KMS-11 (cell line): Measurements from ENCODE around the gene ZDHHC8.

Source experiments
- H2AFZ ChIP-seq: fragments of 200-600 bp; sonication (generic); 2 replicates; pipeline ENCODE4 v1.6.1; 2016; ENCODE audit warnings: antibody characterized with exemption, mixed run types, low read depth
- H3K27ac ChIP-seq: fragments of 200-600 bp; sonication (generic); 2 replicates; pipeline ENCODE4 v1.6.1; 2016; ENCODE audit warnings: mild to moderate bottlenecking, mixed run types
- H3K27me3 ChIP-seq: fragments of 200-600 bp; sonication (generic); 2 replicates; pipeline ENCODE4 v1.6.1; 2017; ENCODE audit warnings: mild to moderate bottlenecking, low read depth, mixed run types, moderate library complexity; ENCODE audit not compliant: insufficient read depth
- H3K36me3 ChIP-seq: fragments of 200-600 bp; sonication (generic); 2 replicates; pipeline ENCODE4 v1.6.1; 2017; ENCODE audit warnings: mild to moderate bottlenecking, mixed run types; ENCODE audit not compliant: insufficient read depth
- H3K4me1 ChIP-seq: fragments of 200-600 bp; sonication (generic); 2 replicates; pipeline ENCODE4 v1.6.1; 2016; ENCODE audit warnings: mild to moderate bottlenecking, low read depth, mixed run types; ENCODE audit not compliant: poor library complexity, severe bottlenecking
- H3K4me2 ChIP-seq: fragments of 200-600 bp; sonication (generic); 2 replicates; pipeline ENCODE4 v1.7.0; 2016; ENCODE audit warnings: mild to moderate bottlenecking, mixed run types
- H3K4me3 ChIP-seq: fragments of 200-600 bp; sonication (generic); IDR thresholded peaks from 2 replicates; pipeline ENCODE4 v1.6.1; 2017; ENCODE audit warnings: low read depth, low read length, mixed read lengths; ENCODE audit not compliant: insufficient read depth
- H3K79me2 ChIP-seq: fragments of 200-600 bp; sonication (generic); 2 replicates; pipeline ENCODE4 v1.6.1; 2016; ENCODE audit warnings: low read depth, mixed run types; ENCODE audit not compliant: insufficient read depth
- H3K9ac ChIP-seq: fragments of 200-600 bp; sonication (generic); 2 replicates; pipeline ENCODE4 v1.6.1; 2016; ENCODE audit warnings: mild to moderate bottlenecking, mixed run types
- H4K20me1 ChIP-seq: fragments of 200-600 bp; sonication (generic); 2 replicates; pipeline ENCODE4 v1.6.1; 2016; ENCODE audit warnings: mild to moderate bottlenecking, mixed run types; ENCODE audit not compliant: insufficient read depth
- CTCF ChIP-seq: fragments of 200-600 bp; sonication (generic); conservative IDR thresholded peaks from 2 replicates; pipeline ENCODE4 v1.6.1; 2017; ENCODE audit warnings: low read depth, mild to moderate bottlenecking, antibody characterized with exemption, low read length, moderate library complexity, mixed read lengths

The ZDHHC8 gene

DNA sequence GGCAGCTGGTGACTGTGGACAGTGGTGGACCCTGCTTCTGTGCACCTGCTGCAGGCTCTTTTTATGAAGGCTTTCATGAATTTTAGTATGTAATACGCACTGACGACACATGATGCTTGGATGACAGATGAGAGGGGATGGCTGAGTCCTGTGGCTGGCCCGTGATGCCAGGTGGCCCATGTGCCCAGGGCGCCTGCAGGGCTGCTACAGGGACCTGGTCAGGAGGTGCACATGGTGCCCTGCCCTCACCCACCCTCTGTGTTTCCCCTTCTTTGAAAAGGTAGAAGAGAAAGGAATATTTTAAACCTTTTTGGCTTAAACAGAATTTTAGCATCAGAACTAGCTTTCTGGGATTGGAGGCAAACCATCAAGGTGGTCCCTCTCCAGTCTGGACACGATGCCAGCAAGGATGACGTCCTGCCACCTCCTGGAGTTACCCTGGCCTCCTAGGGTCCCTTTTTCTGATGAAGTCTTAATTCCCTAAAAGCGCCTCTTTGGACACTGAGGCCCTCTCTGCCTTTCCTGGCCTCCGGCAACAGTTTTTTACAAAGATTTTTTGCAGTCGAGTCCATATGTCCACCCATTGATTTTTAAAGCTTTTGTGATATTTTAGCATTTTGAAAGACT lies 21.1 kb upstream of the ZDHHC8 start:
- no peak overlapping the region; the same call in 1 of the 2 replicates for H3K27ac ChIP-seq
- no peak overlapping the region for H3K9ac ChIP-seq
- H3K4me3 ChIP-seq, result no peak overlapping the region
- H3K27me3 ChIP-seq, result no peaks in the 10 kb centered on the region
- no peaks in the 10 kb centered on the region for H3K4me1 ChIP-seq
- no peaks in the 10 kb centered on the region for H3K36me3 ChIP-seq
- peaks cover 8% of the 10 kb centered on the region; the same call in 1 of the 2 replicates for H3K79me2 ChIP-seq
- no peak for TF ChIP-seq CTCF
- no peak overlapping the region for H2AFZ ChIP-seq
- H3K4me2 ChIP-seq, result no peak overlapping the region
- no peaks in the 10 kb centered on the region for H4K20me1 ChIP-seq

DNA sequence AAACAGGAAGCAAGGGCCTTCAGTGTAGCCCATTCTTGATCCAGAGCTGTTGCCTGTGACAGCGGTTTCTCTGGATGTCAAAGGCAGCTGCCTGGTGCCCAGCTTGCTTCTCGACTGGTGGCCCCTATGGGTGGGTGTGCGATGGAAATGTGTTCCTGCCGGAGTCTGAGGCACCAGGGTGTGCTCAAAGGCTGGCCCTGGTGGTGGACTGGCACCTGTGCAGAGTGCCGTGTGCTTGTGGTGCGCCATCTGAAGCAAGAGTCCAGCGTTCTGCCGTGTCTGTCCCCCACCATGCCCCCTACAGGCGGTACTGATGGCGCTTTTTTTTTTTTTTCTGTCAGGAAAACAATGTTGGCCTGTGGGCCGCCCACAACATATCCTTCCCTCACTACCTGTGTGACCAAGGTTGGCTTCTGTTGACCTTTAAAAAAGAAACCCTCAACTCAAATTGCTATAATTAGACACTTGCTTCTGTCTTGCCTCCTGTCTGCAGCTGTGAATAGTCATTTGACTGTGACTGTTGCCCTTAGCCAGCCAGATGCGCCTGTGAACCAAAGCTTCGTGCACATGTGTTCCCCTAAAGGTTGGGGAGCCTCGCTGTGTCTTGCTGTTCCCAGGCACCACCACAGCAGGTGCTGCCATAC lies 20.4 kb upstream of the ZDHHC8 start:
- H3K27ac ChIP-seq, result no peak overlapping the region; the same call in 1 of the 2 replicates

GRCh38 chr22:20111689-20112622 lies 19.6 kb upstream of the ZDHHC8 start:
- Histone ChIP-seq H4K20me1 (no peaks in the 10 kb centered on the region), H3K4me2 (no peak overlapping the region), H2AFZ (no peak overlapping the region), H3K36me3 (no peaks in the 10 kb centered on the region), H3K4me3 (no peak overlapping the region), H3K79me2 (peaks cover 23% of the 10 kb centered on the region), H3K27ac (peak overlapping the region; percentile 16; the same call in 1 of the 2 replicates), H3K9ac (no peak overlapping the region; the same call in 1 of the 2 replicates), H3K27me3 (no peaks in the 10 kb centered on the region), H3K4me1 (peaks cover 8% of the 10 kb centered on the region)
- TF ChIP-seq CTCF, result no peak

More for the DNA sequence above, 20.4 kb upstream of the ZDHHC8 start:
- Histone ChIP-seq H3K27me3 (no peaks in the 10 kb centered on the region), H2AFZ (no peak overlapping the region), H3K4me2 (no peak overlapping the region), H3K36me3 (no peaks in the 10 kb centered on the region), H3K4me1 (peaks cover 7% of the 10 kb centered on the region), H3K9ac (no peak overlapping the region), H4K20me1 (no peaks in the 10 kb centered on the region), H3K79me2 (peaks cover 15% of the 10 kb centered on the region), H3K4me3 (no peak overlapping the region)
- peak; percentile 58 for TF ChIP-seq CTCF

GRCh38 chr22:20112623-20113511 lies 18.7 kb upstream of the ZDHHC8 start:
- Histone ChIP-seq H3K27me3 (no peaks in the 10 kb centered on the region), H3K79me2 (peaks cover 26% of the 10 kb centered on the region), H3K9ac (no peak overlapping the region; the same call in 1 of the 2 replicates), H3K4me1 (peaks cover 8% of the 10 kb centered on the region), H4K20me1 (no peaks in the 10 kb centered on the region), H2AFZ (no peak overlapping the region), H3K27ac (no peak overlapping the region; the same call in 1 of the 2 replicates), H3K4me3 (no peak overlapping the region), H3K36me3 (no peaks in the 10 kb centered on the region), H3K4me2 (no peak overlapping the region)
- no peak for TF ChIP-seq CTCF
